Stomach (tissue), 4 donors: ENCODE results near the gene GDF2.

Source experiments
- POLR2A ChIP-seq, 4 donors: fragments of 450-650 bp; IDR thresholded peaks; one replicate each; pipeline ENCODE4 v1.6.1; 2016; ENCODE audit warnings: antibody characterized with exemption in 4 of 4, control low read depth in 2 of 4, mild to moderate bottlenecking in 1 of 4, moderate library complexity in 1 of 4
- POLR2AphosphoS5 ChIP-seq, 3 donors: sonication (generic); formaldehyde crosslinking; IDR thresholded peaks; one replicate each; pipeline ENCODE4 v1.6.1; 2016; ENCODE audit warnings: antibody characterized with exemption in 3 of 3
- TF ChIP-seq, protein P1 (sequence below), 7 experiments: fragments of 450-650 bp in 4 of 7; fragments of 200-600 bp in 3 of 7; sonication (generic) in 3 of 7; IDR thresholded peaks; one replicate each; pipeline ENCODE4 v1.5.1; 2016 to 2019; ENCODE audit warnings: antibody characterized with exemption in 7 of 7, control low read depth in 2 of 7, mild to moderate bottlenecking in 1 of 7

DNA sequence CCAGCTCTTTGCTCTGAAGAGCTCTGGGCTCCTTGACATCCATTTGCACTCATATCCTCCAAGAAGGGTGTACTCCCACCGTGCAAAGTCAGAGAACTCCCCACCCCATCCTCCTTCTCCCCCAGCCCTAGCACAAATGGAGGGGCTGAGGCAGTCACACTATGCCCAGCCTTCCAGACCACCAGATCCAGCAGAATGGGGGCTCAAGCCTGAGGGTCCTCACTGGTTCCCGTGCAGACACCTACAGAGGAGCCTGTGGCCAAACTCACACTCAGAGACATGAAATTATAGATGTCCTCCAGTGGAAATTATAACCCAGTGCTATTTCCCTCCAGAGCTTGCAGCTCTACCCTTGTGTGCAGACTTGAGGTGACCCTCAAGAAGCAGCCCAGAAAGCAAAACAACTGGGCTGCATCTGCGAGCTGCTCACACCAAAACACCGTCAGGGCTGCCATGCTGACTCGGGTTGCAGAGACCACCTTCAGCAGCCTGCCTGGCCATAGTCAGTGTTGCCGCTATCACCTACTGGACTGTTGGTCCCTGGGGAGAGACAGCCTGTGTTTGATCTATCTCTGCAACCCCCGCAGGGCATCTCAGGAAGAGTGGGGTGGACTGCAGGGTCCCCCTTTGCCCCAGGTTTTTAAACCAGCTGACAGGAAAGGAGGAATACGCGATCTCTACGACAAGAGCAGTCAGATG is 54.4 kb downstream of the GDF2 start:
- TF ChIP-seq, protein P1, sequence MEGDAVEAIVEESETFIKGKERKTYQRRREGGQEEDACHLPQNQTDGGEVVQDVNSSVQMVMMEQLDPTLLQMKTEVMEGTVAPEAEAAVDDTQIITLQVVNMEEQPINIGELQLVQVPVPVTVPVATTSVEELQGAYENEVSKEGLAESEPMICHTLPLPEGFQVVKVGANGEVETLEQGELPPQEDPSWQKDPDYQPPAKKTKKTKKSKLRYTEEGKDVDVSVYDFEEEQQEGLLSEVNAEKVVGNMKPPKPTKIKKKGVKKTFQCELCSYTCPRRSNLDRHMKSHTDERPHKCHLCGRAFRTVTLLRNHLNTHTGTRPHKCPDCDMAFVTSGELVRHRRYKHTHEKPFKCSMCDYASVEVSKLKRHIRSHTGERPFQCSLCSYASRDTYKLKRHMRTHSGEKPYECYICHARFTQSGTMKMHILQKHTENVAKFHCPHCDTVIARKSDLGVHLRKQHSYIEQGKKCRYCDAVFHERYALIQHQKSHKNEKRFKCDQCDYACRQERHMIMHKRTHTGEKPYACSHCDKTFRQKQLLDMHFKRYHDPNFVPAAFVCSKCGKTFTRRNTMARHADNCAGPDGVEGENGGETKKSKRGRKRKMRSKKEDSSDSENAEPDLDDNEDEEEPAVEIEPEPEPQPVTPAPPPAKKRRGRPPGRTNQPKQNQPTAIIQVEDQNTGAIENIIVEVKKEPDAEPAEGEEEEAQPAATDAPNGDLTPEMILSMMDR (IDR thresholded peaks at IDR 0.05) = no peak
- TF ChIP-seq POLR2AphosphoS5 (IDR thresholded peaks at IDR 0.05) = no peak
- no peak for TF ChIP-seq POLR2A (IDR thresholded peaks at IDR 0.05)
